ENCODE results near the gene OR10C1.

The OR10C1 gene

DNA sequence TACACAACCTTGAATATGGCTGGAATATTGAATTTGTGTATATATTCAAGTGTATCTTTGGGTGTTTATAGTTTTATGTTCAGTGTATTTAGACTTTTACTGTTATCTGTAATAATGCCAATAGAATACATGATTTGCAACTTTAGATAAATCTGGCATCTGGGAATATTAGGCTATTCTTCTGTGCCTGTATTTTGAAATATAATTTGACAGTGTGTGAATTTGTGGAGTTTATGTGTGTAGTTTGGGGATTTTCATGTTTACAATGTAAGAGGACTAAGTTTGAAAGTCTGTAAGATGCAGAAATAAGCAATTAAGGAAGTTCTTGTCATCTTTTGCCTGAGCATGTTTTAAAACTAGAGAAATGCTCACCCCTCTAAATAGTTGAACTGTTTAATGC is at the start of gene OR10C1:
Gene OR10C1, plus strand, starts transcription at position 301 of the 400 bp plus-strand sequence. CDS start 710 bp downstream, outside the sequence.
- peaks cover 19% of the 10 kb centered on the region for H3K27me3 Mint-ChIP-seq (ENCODE audit: low read depth, poor library complexity)
- no peak for TF ChIP-seq CTCF (IDR thresholded peaks at IDR 0.05)
- H3K9me3 Mint-ChIP-seq: peaks cover 4% of the 10 kb centered on the region
- no peaks in the 10 kb centered on the region for H3K36me3 Mint-ChIP-seq (ENCODE audit: low read depth)
- no peaks in the 10 kb centered on the region for H3K4me1 Mint-ChIP-seq
- no peak within 1 kb of the TSS for H3K27ac Mint-ChIP-seq
- DNase-seq: no peak
- H3K4me3 Mint-ChIP-seq: no peak within 1 kb of the TSS

GRCh38 chr6:29395331-29395730 is 43.8 kb upstream of the OR10C1 start, which contains the start of gene OR12D2:
Gene OR12D2 (plus strand): TSS chr6:29395631. CDS start chr6:29396700, 1,069 bp downstream.
- Mint-ChIP-seq H3K27me3 (ENCODE audit: low read depth, poor library complexity) (peaks cover 8% of the 10 kb centered on the region), H3K4me1 (no peaks in the 10 kb centered on the region), H3K36me3 (ENCODE audit: low read depth) (no peaks in the 10 kb centered on the region), H3K4me3 (no peak within 1 kb of the TSS), H3K9me3 (no peaks in the 10 kb centered on the region), H3K27ac (no peak within 1 kb of the TSS)
- no peak for TF ChIP-seq CTCF (IDR thresholded peaks at IDR 0.05)
- no peak for DNase-seq

GRCh38 chr6:29399525-29399924 is 39.6 kb upstream of the OR10C1 start:
- H3K27me3 Mint-ChIP-seq (ENCODE audit: low read depth, poor library complexity): peaks cover 11% of the 10 kb centered on the region

GRCh38 chr6:29403801-29404200 is 35.3 kb upstream of the OR10C1 start:
- Mint-ChIP-seq H3K36me3 (ENCODE audit: low read depth) (no peaks in the 10 kb centered on the region), H3K4me1 (no peaks in the 10 kb centered on the region), H3K4me3 (no peak overlapping the region), H3K27ac (no peak overlapping the region), H3K27me3 (ENCODE audit: low read depth, poor library complexity) (peaks cover 2% of the 10 kb centered on the region), H3K9me3 (peaks cover 13% of the 10 kb centered on the region)
- no peak for TF ChIP-seq CTCF (IDR thresholded peaks at IDR 0.05)
- DNase-seq: no peak

More at GRCh38 chr6:29399525-29399924, 39.6 kb upstream of the OR10C1 start:
- no peaks in the 10 kb centered on the region for H3K4me1 Mint-ChIP-seq
- TF ChIP-seq CTCF (IDR thresholded peaks at IDR 0.05): no peak
- H3K4me3 Mint-ChIP-seq: no peak overlapping the region
- DNase-seq: no peak
- H3K9me3 Mint-ChIP-seq: no peaks in the 10 kb centered on the region
- H3K27ac Mint-ChIP-seq: no peak overlapping the region
- no peaks in the 10 kb centered on the region for H3K36me3 Mint-ChIP-seq (ENCODE audit: low read depth)

- Mint-ChIP-seq H3K4me3 (no peak within 1 kb of the TSS), H3K36me3 (ENCODE audit: low read depth) (peaks cover 9% of the 10 kb centered on the region)
These were observed 24.5 kb upstream of the OR10C1 start, which contains the start of gene OR12D1 for GRCh38 chr6:29414588-29414987. Gene OR12D1 (plus strand): TSS chr6:29414928.

More at GRCh38 chr6:29414588-29414987, 24.5 kb upstream of the OR10C1 start, which contains the start of gene OR12D1:
- Mint-ChIP-seq H3K9me3 (peaks cover 28% of the 10 kb centered on the region), H3K4me1 (no peaks in the 10 kb centered on the region), H3K27me3 (ENCODE audit: low read depth, poor library complexity) (peaks cover 8% of the 10 kb centered on the region), H3K27ac (no peak within 1 kb of the TSS)
- no peak for TF ChIP-seq CTCF (IDR thresholded peaks at IDR 0.05)
- DNase-seq: no peak
